RWPE1 (cell line): ENCODE results near the gene POLR2E.
A peak's percentile ranks its signal among the peaks of the same experiment; 100 is the strongest.
"Not testable (repeated sequence)": the region's sequence is repeated elsewhere in the genome, so short reads cannot be mapped to it uniquely, and the experiment has no call there.

Experiments
- CTCF ChIA-PET: fragments of 350-600 bp; sonication (Branson Sonifier 250); formaldehyde crosslinking; extraction: SDS; loops from one replicate; lab custom pipeline; 2021; lab: Yijun Ruan, JAX
- POLR2A ChIA-PET: fragments of 400-600 bp; formaldehyde crosslinking; extraction: SDS; loops from one replicate; lab custom pipeline; 2020; ENCODE audit warnings: antibody characterized with exemption; ENCODE audit not compliant: low non-redundant PET; lab: Yijun Ruan, JAX
- DNase-seq: peaks from one replicate; pipeline ENCODE4 v3.0.0; 2012; ENCODE audit warnings: low spot score
- H3K27ac ChIP-seq: fragments of 450-650 bp; 2 replicates; pipeline ENCODE4 v1.5.1; 2017
- CTCF ChIP-seq: fragments of 450-650 bp; conservative IDR thresholded peaks from 2 replicates; pipeline ENCODE4 v1.5.1; 2017; ENCODE audit warnings: low read depth, mild to moderate bottlenecking

The POLR2E gene

DNA sequence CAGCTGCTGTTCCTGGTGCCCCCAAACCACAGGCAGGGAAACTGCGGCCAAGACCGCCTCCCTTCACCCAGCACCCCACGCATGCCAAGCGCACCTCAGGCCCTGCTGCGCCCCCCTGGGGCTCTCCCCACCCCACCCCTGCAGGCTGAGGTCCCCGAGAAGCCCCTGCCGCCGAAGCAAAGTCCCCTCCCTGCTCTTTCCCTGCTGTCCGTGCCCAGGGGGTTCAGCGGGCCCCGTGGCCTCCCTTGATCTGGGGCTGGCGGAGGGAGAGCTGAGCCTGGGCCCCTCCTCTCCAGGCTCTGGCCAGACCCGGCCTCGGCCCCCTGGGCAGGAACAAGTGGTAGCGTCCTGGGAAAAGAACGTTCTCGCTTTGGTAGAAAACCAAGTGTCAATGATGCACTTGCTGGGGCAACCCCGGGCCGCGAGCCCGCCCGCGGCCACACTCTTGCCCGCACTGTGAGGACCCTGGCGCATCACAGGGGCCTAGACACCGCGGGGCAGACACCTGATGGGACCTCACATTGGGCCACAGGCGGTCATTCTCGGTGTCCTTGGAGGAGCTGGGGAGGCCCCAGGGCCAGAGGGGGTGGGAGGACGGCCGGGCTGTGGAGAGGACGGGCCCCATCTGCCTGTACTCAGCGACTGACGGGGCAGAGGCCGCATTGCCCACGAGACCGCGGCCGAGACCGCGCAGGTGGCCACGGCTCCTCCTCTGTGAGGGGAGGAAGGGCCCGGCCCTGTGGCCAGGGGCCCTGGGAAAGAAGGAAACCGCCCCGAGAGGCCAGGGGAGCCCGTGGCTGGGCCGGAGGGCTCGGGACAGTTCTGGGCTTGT lies 37.6 kb upstream of the POLR2E start:
- CTCF ChIA-PET = interaction anchor here (0.6 to 1.4 kb wide), 3 partner anchors 20 to 60 kb away, joined by 3 to 7 read pairs (median 4); no protein-coding TSS in a partner anchor
- no peak for DNase-seq
- peak overlapping the region; percentile 93 for H3K27ac ChIP-seq
- no peak for TF ChIP-seq CTCF
- POLR2A ChIA-PET = no interaction called here

DNA sequence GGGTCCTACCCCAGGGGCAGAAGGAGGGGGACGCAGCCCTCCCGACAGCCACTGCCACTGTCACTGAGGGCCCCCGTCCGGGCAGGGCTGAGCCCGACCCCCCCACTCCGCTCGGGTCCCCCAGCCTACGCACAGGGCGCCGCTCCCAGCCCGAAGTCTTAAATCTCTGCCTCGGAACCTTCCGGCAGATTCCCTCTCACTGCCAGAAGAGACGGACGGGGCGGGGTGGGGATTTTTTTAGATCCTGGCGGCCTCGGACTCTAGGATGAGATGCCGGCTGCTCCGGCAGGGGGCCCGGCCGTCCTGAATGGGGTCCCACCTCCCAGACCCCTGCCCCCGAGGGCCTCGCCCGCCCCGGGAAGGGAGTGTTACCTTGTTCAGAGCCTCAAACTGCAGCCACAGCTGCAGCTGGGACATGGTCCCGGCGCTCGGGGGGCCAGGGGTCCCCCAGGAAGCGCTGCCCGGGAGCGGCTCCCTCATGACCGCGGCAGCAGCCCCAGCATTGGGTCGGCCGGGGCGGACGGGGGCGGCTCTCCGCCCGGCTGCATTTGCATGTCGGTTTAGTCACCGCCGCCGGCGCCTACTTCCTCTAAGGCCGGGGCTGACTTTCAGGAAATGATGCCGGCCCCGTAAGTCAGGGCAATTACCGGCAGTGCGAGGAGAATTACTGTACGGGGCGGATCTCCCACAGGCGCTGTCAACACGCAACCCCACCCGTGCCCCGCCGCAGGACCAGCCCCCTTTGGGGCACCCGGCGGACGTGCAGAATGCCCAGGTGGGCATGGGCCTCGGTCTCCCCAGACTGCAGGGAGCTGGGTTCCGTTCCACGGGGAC lies 36.8 kb upstream of the POLR2E start:
- TF ChIP-seq CTCF = no peak
- CTCF ChIA-PET = interaction anchor here (0.6 to 1.7 kb wide), 2 partner anchors 29 to 60 kb away, joined by 3 to 5 read pairs; no protein-coding TSS in a partner anchor
- peak overlapping the region; percentile 93 for H3K27ac ChIP-seq
- peak; percentile 71 for DNase-seq
- POLR2A ChIA-PET = no interaction called here

- no peak for TF ChIP-seq CTCF
- ChIA-PET CTCF (interaction anchor here (1.1 to 1.7 kb wide), 2 partner anchors 18 to 30 kb away, joined by 4 to 5 read pairs; no protein-coding TSS in a partner anchor), POLR2A (no interaction called here)
- DNase-seq = no peak
- peak overlapping the region; percentile 93 for H3K27ac ChIP-seq
These were observed 35.9 kb upstream of the POLR2E start for GRCh38 chr19:1130771-1131717.

DNA sequence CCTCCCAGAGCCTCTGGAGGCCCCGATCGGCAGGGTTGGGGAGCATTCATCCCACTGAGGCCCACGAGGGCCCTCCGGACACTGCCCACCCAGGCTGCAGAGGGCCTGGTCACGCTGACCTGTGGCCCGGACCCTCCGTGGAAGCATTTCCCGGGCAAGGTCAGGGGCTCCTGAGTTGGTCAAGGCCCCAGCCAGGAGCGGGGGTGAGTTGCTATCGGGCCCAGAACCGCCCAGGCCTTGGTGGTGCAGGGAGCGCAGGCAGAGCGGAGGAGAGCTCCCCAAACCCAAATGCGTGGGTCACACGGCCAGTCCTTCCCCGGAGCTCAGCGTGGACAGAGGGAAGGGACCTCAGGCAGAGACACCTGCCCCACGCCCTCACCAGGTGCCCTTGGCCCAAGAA lies 34.4 kb upstream of the POLR2E start:
- peak overlapping the region; percentile 93 for H3K27ac ChIP-seq
- ChIA-PET POLR2A (no interaction called here), CTCF (interaction anchor here (0.7 kb wide), 1 partner anchor 120 kb away, joined by 3 read pairs; no protein-coding TSS in a partner anchor)
- no peak for DNase-seq
- TF ChIP-seq CTCF = no peak

DNA sequence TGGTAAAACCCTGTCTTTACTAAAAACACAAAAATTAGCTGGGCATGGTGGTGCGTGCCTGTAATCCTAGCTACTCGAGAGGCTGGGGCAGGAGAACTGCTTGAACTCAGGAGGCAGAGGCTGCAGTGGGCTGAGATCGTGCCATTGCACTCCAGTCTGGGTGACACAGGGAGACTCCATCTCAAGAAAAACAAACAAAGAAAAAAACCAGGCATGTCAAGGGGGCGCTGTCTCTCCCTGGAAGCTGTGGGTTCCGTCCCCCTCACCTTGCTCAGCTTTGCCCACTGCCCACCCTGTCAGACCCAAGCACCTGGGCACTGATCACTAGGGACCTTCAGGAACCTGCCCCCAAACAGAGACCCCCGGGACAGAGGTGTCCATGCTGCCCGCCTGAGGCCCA lies 33.9 kb upstream of the POLR2E start:
- DNase-seq, POLR2A ChIA-PET, CTCF ChIA-PET: not testable (repeated sequence)
- H3K27ac ChIP-seq = peak overlapping the region; percentile 93

GRCh38 chr19:1128106-1128505 lies 32.9 kb upstream of the POLR2E start:
- ChIA-PET CTCF (interaction anchor here (0.6 kb wide), 1 partner anchor 258 kb away, joined by 3 read pairs; no protein-coding TSS in a partner anchor), POLR2A (no interaction called here)
- no peak for TF ChIP-seq CTCF
- peak; percentile 28 for DNase-seq
- H3K27ac ChIP-seq = peak overlapping the region; percentile 93
